Left colon (tissue), 2 donors: ENCODE data around the gene RNH1. TPM values are rescaled to one million over a fixed set of nuclear protein-coding genes. Genes with fewer than 3 reads are reported as not detected.
A peak's percentile ranks its signal among the peaks of the same experiment; 100 is the strongest.

Source experiments
- ATAC-seq: fragments of 200-7000 bp; cut with Tn5 transposase; one replicate; pipeline ENCODE4 v1.9.1; 2020; ENCODE audit warnings: mild to moderate bottlenecking, moderate library complexity
- DNase-seq, 2 donors: peaks; one replicate each; pipeline ENCODE4 v3.0.0-alpha.2; 2020
- intact Hi-C, 2 donors: fragments of 100-400 bp; cut with DNase I in 1 of 2; cut with micrococcal nuclease in 1 of 2; formaldehyde crosslinking; loops; one replicate each; pipeline versions ENCODE4 v1.11.2 to v1.14.0; 2022; cut with DNase I, micrococcal nuclease
- total RNA-seq, 2 donors: library from RNA; stranded (reverse); fragmentation: NEBNext Ultra II Directional; extraction: Animal tissue kit (Norgen Biotek cat#: 25700); gene quantifications; one replicate each; pipeline ENCODE4 v1.2.1, GENCODE V29; 2021
- donor health status: DM: no; HTN: no; CAD: no.
- donor health status: DM: yes; HTN: yes; CAD: no.

RNH1 gene
- total RNA-seq, 2 donors from 2014 or later: 104 to 124 TPM

GRCh38 chr11:540583-541432 lies 33.8 kb upstream of the RNH1 start:
- intact Hi-C loops: no loop called here
- ATAC-seq (no peak), DNase-seq (peak; percentile 7 to 22)

- DNase-seq (peak; percentile 7 to 26), ATAC-seq (no peak)
- intact Hi-C loops: no loop called here
Observed at GRCh38 chr11:539971-540481, 33.0 kb upstream of the RNH1 start.

GRCh38 chr11:538431-539051 lies 31.5 kb upstream of the RNH1 start:
- DNase-seq: peak in 1 of 2 donors; percentile 12
- no peak for ATAC-seq
- intact Hi-C loops: no loop called here

- intact Hi-C loops: no loop called here
- DNase-seq (peak in 1 of 2 donors; percentile 15), ATAC-seq (no peak)
Observed at GRCh38 chr11:537622-538430, 30.8 kb upstream of the RNH1 start.

- intact Hi-C loops: no loop called here
- DNase-seq (peak; percentile 92 to 94), ATAC-seq (peak; percentile 69)
Observed at GRCh38 chr11:536841-537621, 30.0 kb upstream of the RNH1 start, which contains the start of gene LRRC56. LRRC56 (plus strand) TSS chr11:537527; CDS start chr11:540685, 3,158 bp downstream.

GRCh38 chr11:535519-536454 lies 28.7 kb upstream of the RNH1 start, which contains the start of gene HRAS:
HRAS (minus strand) TSS chr11:535576.
- ATAC-seq (peak; percentile 79), DNase-seq (peak; percentile 93 to 96)
- intact Hi-C loops: no loop called here

GRCh38 chr11:535210-535518 lies 28.1 kb upstream of the RNH1 start:
- intact Hi-C loops: no loop called here
- ATAC-seq (no peak), DNase-seq (no peak)

GRCh38 chr11:534396-535209 lies 27.6 kb upstream of the RNH1 start:
- ATAC-seq (peak; percentile 10), DNase-seq (peak in 1 of 2 donors; percentile 64)
- intact Hi-C loops: no loop called here

GRCh38 chr11:533586-534395 lies 26.7 kb upstream of the RNH1 start:
- ATAC-seq (no peak), DNase-seq (peak in 1 of 2 donors; percentile 28)
- intact Hi-C loops: no loop called here

- no peak for ATAC-seq
- intact Hi-C loops: no loop called here
- peak in 1 of 2 donors; percentile 24 for DNase-seq
Observed at GRCh38 chr11:532986-533585, 26.0 kb upstream of the RNH1 start.

- no peak for ATAC-seq
Observed at GRCh38 chr11:532527-532985, 25.5 kb upstream of the RNH1 start.

GRCh38 chr11:531919-532526 lies 25.0 kb upstream of the RNH1 start:
- intact Hi-C loops: no loop called here
- no peak for ATAC-seq
- DNase-seq: no peak

More at GRCh38 chr11:532527-532985, 25.5 kb upstream of the RNH1 start:
- DNase-seq: peak in 1 of 2 donors; percentile 7
- intact Hi-C loops: no loop called here

GRCh38 chr11:530960-531831 lies 24.2 kb upstream of the RNH1 start:
- DNase-seq (no peak), ATAC-seq (no peak)

More at GRCh38 chr11:530960-531831, 24.2 kb upstream of the RNH1 start:
- intact Hi-C loops: no loop called here
